ENCODE measurements around the gene MROH9.

Gene MROH9

DNA sequence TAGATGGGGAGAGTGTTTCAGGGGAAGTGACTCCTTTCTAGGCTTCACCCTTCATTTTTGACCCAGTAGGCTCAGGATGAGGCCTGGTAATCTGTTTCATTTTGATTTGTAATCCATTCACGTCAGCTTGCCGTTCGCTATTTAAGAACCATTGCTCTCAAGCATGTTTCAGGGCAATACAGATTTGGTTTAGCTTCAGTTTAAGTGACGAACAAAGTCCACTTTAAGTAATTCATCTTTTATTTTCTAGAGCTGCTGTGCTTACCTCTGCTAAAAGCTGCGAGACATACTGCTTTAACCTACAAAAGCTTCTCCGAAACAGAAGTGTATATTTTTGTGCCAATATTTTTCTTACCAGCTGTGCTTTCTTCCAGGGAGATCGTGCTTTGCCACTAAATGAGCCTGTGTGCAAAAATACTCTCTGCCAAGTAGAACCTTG is 146.4 kb downstream of the MROH9 start:
- peak; percentile 37 for DNase-seq (ENCODE audit: low spot score)

DNA sequence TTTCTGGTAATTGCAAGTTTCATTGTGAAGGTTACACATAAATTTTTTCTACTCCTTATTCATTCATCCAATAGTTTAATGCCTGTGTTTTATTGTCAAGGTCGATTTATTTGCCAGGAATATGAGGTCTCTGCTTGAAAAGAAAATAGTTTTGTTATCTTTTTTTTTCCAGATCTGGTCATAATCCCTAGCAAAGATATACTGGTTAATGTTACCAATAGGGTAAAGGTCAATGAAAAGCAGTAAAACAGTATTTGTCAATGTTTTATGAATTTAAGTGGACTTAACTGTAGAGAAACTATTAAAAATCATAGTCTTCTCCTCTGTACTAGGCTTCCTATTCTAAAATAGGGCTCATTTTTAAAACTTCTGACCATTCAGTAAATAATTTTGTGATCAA is 147.3 kb downstream of the MROH9 start:
- DNase-seq (ENCODE audit: low spot score): no peak

DNA sequence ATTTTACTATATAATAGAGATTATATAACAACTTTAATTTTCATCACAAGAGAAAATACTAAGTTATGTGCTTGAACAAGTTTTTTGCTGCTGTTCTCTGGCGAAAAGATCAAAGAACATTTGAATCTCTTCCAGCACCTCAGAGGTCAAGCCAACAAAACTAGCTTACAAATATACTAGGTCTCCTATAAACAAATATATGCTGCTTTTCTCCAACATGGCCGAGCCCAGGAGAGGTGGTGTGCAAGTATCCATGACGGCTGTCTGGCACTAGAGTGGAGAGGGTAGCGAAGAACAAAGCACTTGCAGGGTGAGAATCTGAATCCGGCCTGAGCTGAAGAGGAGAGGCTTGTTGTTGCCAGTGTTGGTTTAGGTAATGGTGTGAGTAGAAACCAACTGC is 147.9 kb downstream of the MROH9 start:
- no peak for DNase-seq (ENCODE audit: low spot score)

DNA sequence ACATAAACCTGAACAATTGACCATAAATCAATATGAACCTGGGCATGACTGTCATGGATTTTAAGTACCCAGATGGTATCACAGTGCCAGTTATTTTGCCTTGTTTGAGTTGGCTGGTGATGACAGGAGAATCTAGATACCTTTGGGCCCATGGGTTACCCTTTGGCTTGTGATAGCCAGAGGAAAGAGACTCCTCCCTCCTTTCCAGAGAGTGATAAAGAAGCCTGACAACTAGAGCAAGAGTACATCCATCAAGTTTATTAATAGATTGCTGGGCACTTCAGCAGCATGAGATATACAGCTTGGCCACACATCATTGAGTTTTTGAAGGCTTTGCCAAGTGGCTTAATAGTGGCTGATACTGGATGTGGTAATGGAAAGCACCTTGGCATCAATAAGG is 148.8 kb downstream of the MROH9 start:
- no peak for DNase-seq (ENCODE audit: low spot score)

DNA sequence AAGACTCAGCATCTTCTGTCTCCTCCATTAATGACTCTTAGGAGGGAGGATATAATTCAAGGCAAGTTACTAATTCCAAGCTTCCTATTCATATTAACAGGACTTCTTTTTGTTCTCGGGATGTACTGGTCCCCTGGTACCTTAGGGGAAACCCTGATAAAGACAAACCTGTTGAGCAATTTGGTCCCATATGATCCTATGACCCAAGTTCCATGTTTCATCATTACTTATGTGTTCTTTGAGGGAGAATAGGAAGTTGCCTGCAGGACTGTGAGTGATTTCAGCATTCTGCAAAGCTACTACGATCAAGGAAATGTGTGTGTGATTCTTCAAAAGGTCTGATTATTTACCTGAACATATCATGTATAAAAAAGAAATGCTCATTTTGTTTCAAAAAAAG is 149.5 kb downstream of the MROH9 start:
- DNase-seq (ENCODE audit: low spot score): no peak

DNA sequence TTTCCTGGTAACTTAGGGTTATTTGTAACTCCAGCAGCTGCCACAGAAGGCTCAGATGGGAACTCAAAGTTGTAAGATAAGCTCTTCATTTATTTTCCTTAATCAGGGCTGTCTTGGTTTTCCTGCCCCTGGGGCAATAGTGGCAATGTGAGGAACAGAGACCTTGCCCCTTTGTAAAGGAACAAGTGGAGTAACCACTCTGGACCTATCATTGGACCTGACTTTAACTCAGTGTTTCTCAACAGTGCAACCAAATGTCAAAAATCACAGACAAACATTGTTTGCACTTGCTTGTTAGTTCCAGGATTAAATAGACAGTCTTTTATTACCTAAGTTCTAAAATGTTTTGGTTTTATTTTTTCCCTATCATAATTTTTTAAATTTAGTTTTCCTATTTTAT is 152.6 kb downstream of the MROH9 start:
- DNase-seq (ENCODE audit: low spot score): no peak

DNA sequence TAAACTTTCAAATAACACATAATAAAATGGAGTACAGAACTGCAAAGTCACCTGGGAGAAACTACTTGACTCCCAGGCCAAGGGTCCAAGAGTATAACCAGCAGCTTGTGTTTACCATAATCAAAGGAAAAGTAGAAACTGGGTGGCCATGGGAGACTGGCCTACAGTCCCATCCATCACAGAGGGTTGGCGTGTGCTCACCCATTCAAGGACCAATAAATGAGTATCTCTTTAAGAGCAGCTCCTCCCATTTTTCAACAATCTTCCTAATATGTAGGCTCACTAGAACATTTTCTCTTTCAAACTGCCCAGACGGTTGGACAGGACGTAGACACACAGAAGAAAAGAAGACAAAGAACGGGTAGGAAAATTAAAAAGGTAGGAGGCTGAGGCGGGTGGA is 155.3 kb downstream of the MROH9 start, which contains the start of gene FMO3:
Gene FMO3 (plus strand): TSS at position 302 of the 400 bp plus-strand sequence. CDS start 1,754 bp downstream, outside the sequence.
- no peak for DNase-seq (ENCODE audit: low spot score)

DNA sequence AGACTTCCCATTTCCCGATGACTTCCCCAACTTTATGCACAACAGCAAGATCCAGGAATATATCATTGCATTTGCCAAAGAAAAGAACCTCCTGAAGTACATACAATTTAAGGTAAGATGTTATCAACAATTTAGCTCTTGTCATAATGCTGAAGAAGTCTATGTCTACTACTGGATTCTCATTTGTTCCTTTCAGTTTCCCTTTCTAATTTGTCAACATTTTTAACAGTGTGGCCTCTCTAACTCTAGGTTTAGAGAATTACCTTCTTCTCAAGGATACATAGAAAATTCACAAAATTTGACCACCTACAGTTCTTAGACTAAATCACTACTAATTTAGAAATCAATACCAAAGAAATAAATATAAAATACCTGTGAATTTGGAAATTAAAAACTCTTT is 168.5 kb downstream of the MROH9 start:
- DNase-seq (ENCODE audit: low spot score): no peak

DNA sequence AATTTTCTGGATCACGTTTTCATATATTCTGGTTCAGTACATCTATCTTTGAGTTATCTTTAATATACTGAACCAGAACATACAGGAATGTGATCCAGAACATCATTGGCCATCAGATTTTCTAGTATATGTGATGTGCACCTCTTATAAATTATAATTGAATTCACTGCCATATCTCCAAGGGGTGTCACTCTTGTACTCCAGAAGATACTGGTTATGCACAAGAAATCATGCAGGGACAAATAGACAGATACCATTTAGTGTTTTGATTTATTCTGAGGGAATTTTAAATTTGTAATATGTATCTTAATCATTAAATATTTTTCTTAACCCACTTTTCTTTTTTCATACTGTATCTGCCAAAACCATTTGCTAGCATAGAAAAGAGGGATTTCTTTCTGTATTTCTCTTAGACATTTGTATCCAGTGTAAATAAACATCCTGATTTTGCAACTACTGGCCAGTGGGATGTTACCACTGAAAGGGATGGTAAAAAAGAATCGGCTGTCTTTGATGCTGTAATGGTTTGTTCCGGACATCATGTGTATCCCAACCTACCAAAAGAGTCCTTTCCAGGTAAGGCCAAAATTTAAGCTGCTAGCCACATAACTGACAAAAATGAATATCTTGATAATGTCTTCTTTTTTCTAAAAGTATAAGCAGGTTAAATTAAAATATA is 172.1 kb downstream of the MROH9 start:
- DNase-seq (ENCODE audit: low spot score): no peak

DNA sequence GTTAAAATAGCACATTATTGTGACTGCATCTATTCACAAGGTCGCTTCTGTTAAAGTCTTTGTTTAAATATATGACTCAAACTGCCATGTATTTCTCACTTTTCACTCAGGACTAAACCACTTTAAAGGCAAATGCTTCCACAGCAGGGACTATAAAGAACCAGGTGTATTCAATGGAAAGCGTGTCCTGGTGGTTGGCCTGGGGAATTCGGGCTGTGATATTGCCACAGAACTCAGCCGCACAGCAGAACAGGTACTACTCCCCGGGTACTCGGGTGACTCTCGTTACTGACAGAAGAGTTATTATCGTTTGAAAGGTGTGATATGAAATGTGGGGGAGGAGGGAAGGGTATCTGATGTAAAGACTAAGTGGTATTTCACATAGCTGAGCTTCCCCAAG is 172.6 kb downstream of the MROH9 start:
- DNase-seq (ENCODE audit: low spot score): no peak

DNA sequence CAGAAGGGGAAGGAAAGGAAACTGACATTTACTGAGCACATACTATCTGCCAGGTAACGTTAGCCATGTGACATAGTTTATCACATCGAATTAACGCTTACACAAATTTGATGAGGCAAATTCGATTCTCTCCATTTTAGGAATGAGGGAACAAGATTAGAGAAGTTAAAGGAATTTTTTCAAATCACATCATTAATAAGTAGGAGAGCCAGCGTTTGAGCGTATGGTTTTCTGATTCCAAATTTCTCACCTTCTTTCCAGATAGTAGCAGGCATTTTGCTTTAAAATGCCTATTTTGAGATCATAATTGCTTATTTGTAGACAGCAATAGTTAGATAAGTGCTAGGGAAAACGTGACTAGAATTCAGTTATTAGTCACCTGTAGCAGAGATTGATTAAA is 174.6 kb downstream of the MROH9 start:
- no peak for DNase-seq (ENCODE audit: low spot score)

DNA sequence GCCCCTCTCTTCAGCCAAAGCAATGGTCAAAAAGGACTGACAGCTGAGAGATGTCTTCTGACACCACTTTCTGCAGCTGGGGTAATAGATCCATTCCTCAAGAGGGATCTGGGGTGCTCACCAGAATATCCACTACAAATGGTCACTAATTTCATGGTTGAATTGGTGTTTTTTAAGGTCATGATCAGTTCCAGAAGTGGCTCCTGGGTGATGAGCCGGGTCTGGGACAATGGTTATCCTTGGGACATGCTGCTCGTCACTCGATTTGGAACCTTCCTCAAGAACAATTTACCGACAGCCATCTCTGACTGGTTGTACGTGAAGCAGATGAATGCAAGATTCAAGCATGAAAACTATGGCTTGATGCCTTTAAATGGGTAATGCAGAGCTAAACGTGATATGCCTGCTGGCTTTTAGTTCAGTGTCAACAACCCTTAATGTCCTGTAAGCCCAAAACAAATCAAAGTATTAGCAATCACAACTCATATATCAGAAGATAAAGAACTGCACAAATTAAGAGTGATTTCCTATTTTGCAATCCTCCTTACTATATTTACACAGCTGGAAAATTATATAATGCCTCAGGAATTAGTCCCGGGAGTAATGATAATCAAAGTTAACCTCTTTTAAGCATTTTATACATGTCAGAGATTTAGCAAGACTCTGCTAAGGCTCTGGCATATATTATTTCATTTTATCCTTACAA is 175.4 kb downstream of the MROH9 start:
- DNase-seq (ENCODE audit: low spot score): no peak

DNA sequence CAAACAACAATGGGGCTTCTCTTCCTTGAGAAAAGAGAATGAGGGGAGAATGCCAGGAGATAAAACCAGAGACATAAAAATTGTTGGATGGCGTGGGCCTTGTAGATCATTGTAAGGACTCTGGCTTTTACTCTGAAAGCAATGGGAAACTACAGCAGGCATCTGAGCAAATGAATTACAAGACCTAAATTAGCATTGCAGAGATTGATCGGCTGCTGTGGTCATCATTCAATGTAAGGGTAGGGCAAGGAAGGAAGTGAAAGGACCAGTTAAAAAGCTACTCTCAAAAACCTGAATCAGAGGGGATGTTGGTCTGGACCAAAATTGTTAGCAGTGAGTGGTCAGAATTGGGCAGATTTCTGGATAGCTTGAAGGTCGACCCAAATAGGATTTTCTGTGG is 176.8 kb downstream of the MROH9 start:
- DNase-seq (ENCODE audit: low spot score): no peak

DNA sequence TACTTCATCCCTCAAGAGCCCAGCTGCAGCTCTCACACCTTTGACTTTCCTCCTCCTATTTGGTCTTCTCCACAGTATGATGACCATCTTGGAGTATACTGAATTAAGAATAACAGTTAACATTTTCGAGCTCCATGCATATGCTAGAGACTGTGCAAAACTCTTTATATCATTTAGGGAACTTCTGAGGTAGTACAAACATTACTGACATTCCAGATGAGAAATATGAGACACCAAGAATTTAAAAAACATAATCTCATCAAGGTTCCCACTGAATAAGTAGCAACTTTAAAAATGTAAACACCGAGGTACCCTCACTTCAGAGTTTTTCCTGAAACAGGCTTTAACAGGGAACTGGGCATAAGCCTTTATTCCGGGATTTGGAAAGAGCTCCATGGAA is 178.0 kb downstream of the MROH9 start:
- DNase-seq (ENCODE audit: low spot score): no peak

All from Ammon's horn (tissue), 1 donor.